Measurements from ENCODE around the gene ARSG. TPM values are rescaled to one million over a fixed set of nuclear protein-coding genes. Genes with fewer than 3 reads are reported as not detected.

The ARSG gene
- total and polyA plus RNA-seq, 2 of the 4 experiments (the other 2 are of a cell fraction): 2.9 to 3.0 TPM

GRCh38 chr17:68319410-68320162 lies 28.3 kb downstream of the ARSG start:
- H3K4me2 ChIP-seq (ENCODE audit: low read depth, low read length): no peak overlapping the region
- no peaks in the 10 kb centered on the region for H3K9me3 ChIP-seq (ENCODE audit: control insufficient read depth, insufficient read depth, low read length)
- CTCF ChIA-PET: interaction anchor here (0.5 kb wide), 1 partner anchor 22 kb away, joined by 3 read pairs; no protein-coding TSS in a partner anchor

More at GRCh38 chr17:68319410-68320162, 28.3 kb downstream of the ARSG start:
- Histone ChIP-seq H4K8ac (ENCODE audit: low read depth in 2 of 2, low read length in 2 of 2) (no peak overlapping the region), H4K20me1 (ENCODE audit: insufficient read depth, low read length) (no peaks in the 10 kb centered on the region), H3K36me3 (ENCODE audit: control insufficient read depth, insufficient read depth, low read length) (no peaks in the 10 kb centered on the region), H3K18ac (ENCODE audit: low read depth, low read length) (no peak overlapping the region), H3K9me1 (ENCODE audit: insufficient read depth, low read length) (0 out of 2 replicates have a peak, but pooled peaks cover 4% of the 10 kb centered on the region), H3K56ac (ENCODE audit: extremely low read depth, insufficient read depth, low read length) (no peak overlapping the region), H2BK5ac (ENCODE audit: low read depth, low read length, poor library complexity, severe bottlenecking) (no peak overlapping the region), H2BK20ac (ENCODE audit: low read depth, low read length) (no peak overlapping the region), H3K4me3 (ENCODE audit: insufficient read depth, low read depth, low read length) (no peak overlapping the region), H2BK120ac (ENCODE audit: low read depth, low read length) (no peak overlapping the region), H4K5ac (ENCODE audit: low read depth, low read length) (no peak overlapping the region), H2AFZ (replicated peaks; ENCODE audit: low read length, poor library complexity) (no peak overlapping the region), H3K23ac (ENCODE audit: low read depth, low read length) (no peak overlapping the region), H3K9ac (ENCODE audit: low read depth, low read length) (no peak overlapping the region), H2AK5ac (ENCODE audit: low read depth, low read length) (no peak overlapping the region), H3K4ac (ENCODE audit: low read depth, low read length) (no peak overlapping the region), H3K27me3 (ENCODE audit: control insufficient read depth, insufficient read depth, low read length) (no peaks in the 10 kb centered on the region), H2BK15ac (ENCODE audit: low read depth, low read length) (no peak overlapping the region), H2AK9ac (replicated peaks; ENCODE audit: low read depth, low read length, poor library complexity) (no peak overlapping the region), H3K27ac (ENCODE audit: insufficient read depth, low read length) (no peak overlapping the region), H3K4me1 (ENCODE audit: control insufficient read depth, insufficient read depth, low read length) (no peaks in the 10 kb centered on the region), H4K91ac (ENCODE audit: insufficient read depth, low read depth, low read length) (no peak overlapping the region), H3K14ac (replicated peaks; ENCODE audit: low read depth, low read length) (no peak overlapping the region), H3K79me1 (ENCODE audit: low read depth in 1 of 2, low read length in 2 of 2) (no peaks in the 10 kb centered on the region)
- BruUV-seq (replicated peaks): no TSS peak
- POLR2A ChIA-PET (ENCODE audit: unreplicated experiment): no interaction called here
- in situ Hi-C loops (cut with MboI; ENCODE audit: low sequenced_read_pairs) (no loop called here), intact Hi-C loops (cut with micrococcal nuclease) (no loop called here), dilution Hi-C loops (cut with HindIII; ENCODE audit: low sequenced_read_pairs, unreplicated experiment) (no loop called here)
- no peak for DNase-seq
- WGBS, 2 experiments (ENCODE audit: extremely low coverage in 2 of 2, insufficient read length in 1 of 2): no CpG with 5 or more reads among the region's 12 CpGs
- no peak for ATAC-seq (ENCODE audit: low read depth)
- no peak for TF ChIP-seq ELK1 (IDR thresholded peaks at IDR 0.05; ENCODE audit: borderline replicate concordance, low read depth, low read length)
- no peak for TF ChIP-seq RAD21 (IDR thresholded peaks at IDR 0.05; ENCODE audit: low read length)
- TF ChIP-seq SMC3 (IDR thresholded peaks at IDR 0.05; ENCODE audit: low read depth, low read length): no peak
- TF ChIP-seq CTCF (conservative IDR thresholded peaks at IDR 0.05; ENCODE audit: low read depth, low read length): no peak
- TF ChIP-seq MAFK (IDR thresholded peaks at IDR 0.05; ENCODE audit: low read depth, low read length): no peak
- TF ChIP-seq CEBPB (IDR thresholded peaks at IDR 0.05; ENCODE audit: low read depth, low read length): no peak
- TF ChIP-seq RFX5 (IDR thresholded peaks at IDR 0.05; ENCODE audit: low read depth, low read length): no peak
- TF ChIP-seq CHD1 (IDR thresholded peaks at IDR 0.05; ENCODE audit: low read depth, low read length): no peak
- no peak for TF ChIP-seq NFE2L2 (IDR thresholded peaks at IDR 0.05; ENCODE audit: low read depth, low read length)
- no peak for TF ChIP-seq BHLHE40 (IDR thresholded peaks at IDR 0.05; ENCODE audit: low read depth, low read length)
- TF ChIP-seq RCOR1 (IDR thresholded peaks at IDR 0.05; ENCODE audit: insufficient replicate concordance, low read length): no peak
- no peak for TF ChIP-seq MAZ (IDR thresholded peaks at IDR 0.05; ENCODE audit: borderline replicate concordance, low read depth, low read length)
- no peak for TF ChIP-seq POLR2A (IDR thresholded peaks at IDR 0.05; ENCODE audit: low read depth, low read length)

Data from IMR-90 (cell line).